Kasumi-1 (cell line): ENCODE results near the gene CWC27.
"Not testable (repeated sequence)": the region's sequence is repeated elsewhere in the genome, so short reads cannot be mapped to it uniquely, and the experiment has no call there.

Experiments
- DNase-seq, 2 experiments: peaks; one replicate each; lab custom pipeline; 2025; lab: John Stamatoyannopoulos, UW

The CWC27 gene

GRCh38 chr5:64789457-64789856 is 20.7 kb downstream of the CWC27 start:
- no peak for DNase-seq

- DNase-seq: no peak
Observed at GRCh38 chr5:64790210-64790609, 21.5 kb downstream of the CWC27 start.

- no peak for DNase-seq
Observed at GRCh38 chr5:64792469-64792868, 23.7 kb downstream of the CWC27 start.

- no peak for DNase-seq
Observed at GRCh38 chr5:64794053-64794770, 25.5 kb downstream of the CWC27 start.

GRCh38 chr5:64796301-64796700 is 27.6 kb downstream of the CWC27 start:
- DNase-seq: no peak

- no peak for DNase-seq
Observed at GRCh38 chr5:64800926-64801325, 32.2 kb downstream of the CWC27 start.

GRCh38 chr5:64806537-64806936 is 37.8 kb downstream of the CWC27 start:
- DNase-seq: no peak

- no peak for DNase-seq
Observed at GRCh38 chr5:64807520-64807919, 38.8 kb downstream of the CWC27 start.

- DNase-seq: peak; percentile 79 to 84
Observed at GRCh38 chr5:64811050-64811640, 42.4 kb downstream of the CWC27 start.

GRCh38 chr5:64814073-64814472 is 45.3 kb downstream of the CWC27 start:
- no peak for DNase-seq

GRCh38 chr5:64818245-64818644 is 49.5 kb downstream of the CWC27 start:
- no peak for DNase-seq

GRCh38 chr5:64819345-64819744 is 50.6 kb downstream of the CWC27 start:
- not testable (repeated sequence) for DNase-seq

GRCh38 chr5:64822320-64822719 is 53.6 kb downstream of the CWC27 start:
- DNase-seq: no peak

- DNase-seq: no peak
Observed at GRCh38 chr5:64826541-64826940, 57.8 kb downstream of the CWC27 start.

- DNase-seq: no peak
Observed at GRCh38 chr5:64827703-64828102, 59.0 kb downstream of the CWC27 start.

- DNase-seq: not testable (repeated sequence)
Observed at GRCh38 chr5:64830650-64831049, 61.9 kb downstream of the CWC27 start.

GRCh38 chr5:64831996-64832395 is 63.3 kb downstream of the CWC27 start:
- no peak for DNase-seq

- no peak for DNase-seq
Observed at GRCh38 chr5:64834037-64834436, 65.3 kb downstream of the CWC27 start.

GRCh38 chr5:64834611-64835010 is 65.9 kb downstream of the CWC27 start:
- no peak for DNase-seq

- no peak for DNase-seq
Observed at GRCh38 chr5:64835266-64835665, 66.5 kb downstream of the CWC27 start.

GRCh38 chr5:64836190-64836755 is 67.5 kb downstream of the CWC27 start:
- no peak for DNase-seq

GRCh38 chr5:64836786-64837185 is 68.1 kb downstream of the CWC27 start:
- DNase-seq: no peak

- no peak for DNase-seq
Observed at GRCh38 chr5:64838376-64838775, 69.6 kb downstream of the CWC27 start.

GRCh38 chr5:64838803-64839202 is 70.1 kb downstream of the CWC27 start:
- DNase-seq: no peak
